GM21390 (cell line): ENCODE data around the gene LRRC10B.

Experiments used
- ATAC-seq: cut with Tn5 transposase; IDR thresholded peaks from one replicate; pipeline ENCODE4 v1.9.1; 2021; ENCODE audit not compliant: unreplicated experiment

The LRRC10B gene

DNA sequence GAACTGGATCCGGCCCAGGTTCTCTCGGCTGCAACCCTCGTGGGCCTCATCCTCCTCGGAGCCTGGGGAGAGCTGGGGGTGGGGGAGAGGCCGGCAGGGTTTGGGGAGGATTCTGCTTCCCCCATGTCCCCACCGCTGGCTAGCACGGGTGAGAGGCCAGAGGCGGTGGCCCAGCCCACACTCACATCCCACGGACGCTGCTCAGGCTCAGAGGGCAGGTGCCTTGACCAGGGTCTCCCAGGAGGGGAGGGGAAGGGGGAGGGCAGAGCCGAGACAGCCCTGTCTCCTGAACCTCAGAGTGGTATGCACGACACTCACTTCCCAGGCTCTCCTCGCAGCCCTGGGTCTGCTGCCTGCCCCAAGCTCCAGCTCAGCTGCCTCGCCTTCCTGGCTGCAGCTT, 19.6 kb downstream of the LRRC10B start:
- no peak for ATAC-seq

DNA sequence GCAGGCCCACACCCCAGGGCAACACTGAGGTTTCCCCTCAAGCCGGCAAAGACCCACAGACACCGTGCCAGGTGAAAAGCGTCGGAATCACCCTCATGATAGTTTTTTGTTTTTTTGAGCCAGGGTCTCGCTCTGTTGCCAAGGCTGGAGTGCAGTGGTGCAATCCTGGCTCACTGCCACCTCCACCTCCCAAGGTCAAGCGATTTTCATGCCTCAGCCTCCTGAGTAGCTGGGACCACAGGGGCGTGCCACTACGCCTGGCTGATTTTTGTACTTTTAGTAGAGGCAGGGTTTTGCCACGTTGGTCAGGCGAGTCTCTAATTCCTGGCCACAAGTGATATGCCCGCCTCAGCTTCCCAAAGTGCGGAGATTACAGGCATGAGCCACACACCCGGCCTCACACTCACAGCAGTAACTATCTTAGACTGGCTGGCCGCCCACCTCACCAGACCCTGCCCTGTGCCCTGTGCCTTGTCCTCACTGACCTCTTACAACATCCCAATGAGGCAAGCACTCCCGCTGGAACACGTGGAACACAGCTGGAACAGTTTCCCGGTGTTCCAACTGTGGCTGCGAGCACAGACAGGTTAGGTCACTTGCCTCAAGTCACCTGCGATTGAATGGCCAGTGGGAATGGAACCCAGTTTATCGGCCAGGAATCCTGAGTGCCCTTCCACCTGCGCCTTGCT, 21.1 kb downstream of the LRRC10B start:
- ATAC-seq, result no peak

DNA sequence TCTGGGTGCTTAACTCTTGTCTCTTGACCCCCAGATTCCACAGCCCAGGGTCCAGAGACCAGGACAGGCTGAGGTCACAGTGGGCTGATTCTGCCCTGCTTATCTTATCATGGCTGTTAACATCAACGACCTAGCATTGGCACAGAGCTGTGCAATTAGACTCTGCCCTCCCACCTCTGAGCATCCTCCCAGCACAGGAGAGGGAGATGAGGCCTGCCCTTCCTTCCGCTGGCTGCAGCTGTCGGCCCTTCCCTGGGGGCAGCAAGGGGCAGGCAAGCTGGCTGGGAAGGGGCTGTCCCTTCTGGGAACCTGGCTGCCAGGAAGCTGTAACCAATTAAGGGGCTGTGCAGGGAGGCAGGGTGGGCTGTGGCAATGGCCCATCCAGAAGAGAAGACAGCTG, 22.5 kb downstream of the LRRC10B start:
- ATAC-seq, result no peak

DNA sequence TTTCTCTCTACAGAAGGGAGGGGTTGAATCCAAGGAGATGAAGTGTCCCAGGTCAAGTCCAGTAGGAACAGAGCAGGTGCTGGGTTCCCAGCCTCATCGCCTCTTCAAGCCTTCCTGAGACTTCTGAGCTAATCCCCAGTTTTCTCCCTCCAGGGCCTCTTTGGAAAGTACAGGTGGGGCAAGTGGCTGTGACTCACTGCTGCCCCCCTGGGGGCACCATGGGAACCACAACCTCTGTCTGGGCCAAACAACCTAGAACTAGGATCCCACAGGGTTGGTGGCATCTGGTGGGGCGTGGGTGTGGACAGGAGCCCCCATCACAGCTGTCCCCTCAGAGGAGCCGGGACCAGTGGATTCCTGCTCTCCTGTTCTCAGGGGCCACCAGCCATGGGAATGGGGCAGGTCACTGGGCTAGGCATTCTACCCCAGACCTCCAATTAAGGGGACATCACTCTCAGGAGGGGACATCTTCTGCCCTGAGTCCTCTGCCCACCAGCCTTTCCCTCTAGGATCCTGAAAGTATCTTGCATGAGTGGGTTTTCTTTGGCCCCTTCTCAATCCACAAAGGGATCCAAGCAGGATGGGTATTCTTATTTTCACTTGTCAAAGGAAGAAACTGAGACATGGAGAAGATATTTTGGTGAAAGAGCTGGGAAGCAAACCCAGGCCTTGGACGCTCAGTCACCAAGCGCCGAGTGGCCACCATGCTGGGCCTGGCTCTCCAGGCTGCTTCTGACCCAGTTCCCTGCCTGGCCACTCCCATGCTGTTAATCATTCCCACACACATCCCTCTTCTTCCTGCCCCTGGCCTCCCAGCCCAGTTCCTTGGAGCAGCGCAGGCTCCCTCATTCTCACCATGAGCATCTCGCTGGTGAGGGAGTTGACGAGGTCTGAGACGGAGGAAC, 23.8 kb downstream of the LRRC10B start:
- ATAC-seq, result peak; percentile 48

DNA sequence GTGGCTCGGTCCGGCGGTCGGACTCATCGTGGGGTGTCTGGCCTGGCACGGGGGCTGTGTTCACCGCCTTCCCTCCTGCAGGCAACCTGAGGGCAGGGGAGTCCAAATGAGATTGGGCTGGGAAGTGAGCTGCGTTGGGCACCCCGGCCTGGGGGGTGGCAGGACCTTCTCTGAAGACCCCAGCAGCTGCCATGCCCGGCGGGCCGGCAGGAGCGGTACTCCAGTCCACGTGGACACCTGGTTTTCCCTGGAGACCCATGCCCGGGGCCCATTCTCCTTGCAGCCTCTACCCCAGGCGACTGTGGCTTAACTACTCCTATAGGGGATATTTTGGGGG, 24.5 kb downstream of the LRRC10B start:
- no peak for ATAC-seq

DNA sequence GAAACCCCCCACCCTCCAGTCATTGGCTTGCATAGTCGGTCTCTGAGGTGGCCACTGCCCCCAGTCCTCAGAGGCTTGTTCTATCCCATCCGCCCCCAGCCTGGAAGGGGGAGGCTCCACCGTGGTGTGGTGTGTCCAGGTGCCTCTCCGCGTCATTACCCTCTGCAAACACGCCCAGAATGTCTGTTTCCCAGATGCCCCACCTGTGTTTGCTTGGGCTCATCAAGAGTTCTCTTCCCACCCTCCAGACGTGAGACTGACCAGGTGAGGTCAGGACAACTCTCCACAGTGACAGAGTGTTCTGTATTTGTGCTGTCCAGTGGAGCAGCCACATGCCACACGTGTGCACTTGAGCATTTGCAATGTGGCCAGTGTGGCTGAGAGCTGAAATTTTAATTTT, 24.9 kb downstream of the LRRC10B start:
- no peak for ATAC-seq

DNA sequence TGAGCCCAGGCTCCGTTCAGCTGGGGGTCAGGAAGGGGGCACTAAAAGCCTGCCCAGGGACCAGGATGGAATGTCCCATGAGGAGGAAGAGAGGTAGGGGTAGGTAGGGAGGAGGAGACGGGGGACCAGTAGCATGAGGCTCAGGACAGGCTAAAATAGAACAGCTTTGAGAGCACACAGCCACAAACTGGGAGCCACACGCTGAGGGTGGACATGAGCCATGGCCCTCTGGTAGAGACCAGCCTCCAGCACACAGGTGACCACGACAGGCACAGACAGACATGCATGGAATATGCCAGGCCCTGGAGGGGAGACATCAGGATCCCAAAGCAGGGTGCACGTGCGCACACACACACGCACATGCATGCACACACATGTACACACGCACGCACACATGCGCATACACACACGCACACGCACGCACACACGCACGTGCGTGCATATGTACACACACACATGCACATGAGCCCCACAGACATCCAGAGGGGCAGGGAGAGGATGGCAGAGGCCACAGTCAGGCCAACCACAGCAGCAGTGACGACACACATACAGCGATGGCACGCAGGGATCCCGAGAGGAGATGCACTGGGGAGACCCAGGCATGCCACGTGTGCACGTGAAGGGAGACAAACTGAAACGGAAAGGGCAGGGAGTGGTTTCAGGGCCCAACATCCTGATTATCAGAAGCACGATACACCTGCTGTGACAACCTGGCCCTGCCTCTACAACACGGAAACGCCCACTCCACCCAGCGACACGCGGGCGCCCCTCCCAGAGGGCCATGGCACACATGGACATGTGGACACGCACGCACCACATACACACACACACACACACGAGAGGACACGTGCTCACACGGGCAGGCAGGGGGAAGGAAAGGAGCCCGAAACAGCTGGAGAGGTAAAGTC, 25.7 kb downstream of the LRRC10B start:
- no peak for ATAC-seq

DNA sequence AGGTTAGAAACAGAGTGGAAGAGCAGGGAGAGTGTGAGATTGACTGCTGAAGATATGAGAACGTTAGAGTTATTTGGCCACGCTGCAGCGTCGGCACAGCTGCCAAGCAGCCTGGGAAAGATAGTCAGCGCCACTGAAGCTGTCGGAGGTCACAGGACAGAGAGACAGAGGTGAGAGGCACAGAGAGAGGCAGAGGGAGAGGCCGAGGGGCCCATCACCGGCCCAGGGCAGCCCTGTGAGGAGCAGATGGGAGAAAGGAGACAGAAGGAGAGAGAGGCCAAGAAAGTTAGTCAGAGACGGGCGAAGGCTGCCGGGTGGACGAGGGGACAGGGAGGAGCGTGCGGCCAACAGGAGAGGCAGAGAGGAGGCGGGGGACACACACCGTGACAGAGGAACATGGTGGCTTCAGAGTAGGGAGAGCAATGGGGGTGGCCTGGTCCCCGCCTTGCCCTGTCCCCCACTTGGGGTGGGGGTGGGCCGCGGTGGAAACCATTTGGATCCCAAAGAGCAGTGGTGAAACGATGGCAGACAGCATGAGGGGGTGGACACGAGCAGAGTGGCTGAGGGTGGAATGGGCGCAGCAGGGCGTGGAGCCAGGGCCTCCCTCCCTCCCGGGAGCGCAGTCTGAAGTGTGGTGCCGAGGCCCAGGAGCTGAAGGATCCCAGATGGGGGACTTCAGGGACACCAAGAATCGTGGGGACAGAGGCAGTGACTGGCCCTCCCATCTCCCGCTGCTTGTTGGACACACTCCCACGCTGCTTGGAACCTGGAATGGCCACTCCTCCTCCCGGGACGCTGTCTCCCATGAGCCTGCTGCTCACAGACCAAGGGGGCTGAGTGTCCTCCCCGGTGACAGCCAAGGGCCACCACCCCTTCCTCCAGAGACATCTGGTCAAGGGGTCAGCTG, 26.6 kb downstream of the LRRC10B start:
- no peak for ATAC-seq

DNA sequence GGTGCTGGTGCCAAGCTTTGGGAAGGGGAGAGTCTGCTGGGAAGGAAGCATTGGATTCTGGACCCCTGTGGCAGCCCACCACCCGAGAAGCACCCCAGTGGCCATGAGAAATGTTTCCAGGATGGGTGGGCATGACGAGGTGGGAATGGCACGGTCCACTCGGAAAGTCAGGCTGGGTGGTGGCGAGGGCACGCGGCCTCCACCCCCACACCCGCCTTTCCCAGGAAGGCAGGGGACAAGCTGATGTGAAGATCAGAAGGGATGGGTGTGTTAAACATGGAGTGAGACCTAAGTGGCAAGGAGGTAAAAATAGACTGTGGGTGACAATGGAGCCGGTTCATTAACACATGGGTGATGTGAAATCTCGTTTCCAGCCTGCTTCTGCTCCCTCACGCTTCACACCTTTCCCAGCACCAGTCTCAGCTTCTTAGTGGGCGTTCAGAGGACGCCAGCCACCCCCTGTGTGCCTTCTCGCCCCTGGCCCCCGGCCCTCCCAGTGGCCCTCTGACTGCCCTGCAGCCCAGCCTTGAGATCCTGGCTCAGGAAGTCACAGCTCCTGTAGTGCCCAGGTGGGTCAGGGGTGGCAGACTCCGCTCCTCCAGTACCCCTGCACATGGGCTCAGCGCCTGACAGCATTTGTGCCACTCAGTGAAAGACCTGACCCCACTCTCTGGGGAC, 27.6 kb downstream of the LRRC10B start:
- ATAC-seq, result no peak

DNA sequence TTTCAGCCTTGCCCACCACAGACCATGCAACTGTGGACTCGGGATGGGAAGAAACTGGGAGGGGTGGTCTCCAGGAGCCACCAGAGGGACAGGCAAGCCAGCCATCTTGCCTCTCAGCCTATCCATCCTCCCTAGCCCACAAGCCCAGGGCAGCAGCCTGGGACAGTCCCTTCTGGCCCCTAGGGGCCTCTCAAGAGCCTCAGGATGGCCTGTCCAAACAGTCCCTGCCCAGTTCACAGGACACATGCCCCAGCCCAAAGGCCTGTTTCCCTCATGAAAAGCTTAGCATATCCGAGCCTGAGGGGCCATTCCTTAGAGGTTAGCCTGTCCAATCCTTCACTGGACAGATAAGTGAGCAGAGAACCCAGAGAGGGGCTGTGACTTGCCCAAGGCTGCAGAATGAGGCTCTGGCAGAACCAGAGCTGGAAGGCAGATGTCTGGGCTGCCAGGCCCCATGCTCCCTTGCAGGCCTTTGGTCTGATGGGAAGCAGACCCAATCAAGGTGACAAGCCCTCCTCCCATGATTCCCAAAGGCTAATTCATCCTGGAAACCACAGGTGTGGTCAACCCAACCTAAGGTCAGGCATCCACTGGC, 28.2 kb downstream of the LRRC10B start:
- no peak for ATAC-seq

DNA sequence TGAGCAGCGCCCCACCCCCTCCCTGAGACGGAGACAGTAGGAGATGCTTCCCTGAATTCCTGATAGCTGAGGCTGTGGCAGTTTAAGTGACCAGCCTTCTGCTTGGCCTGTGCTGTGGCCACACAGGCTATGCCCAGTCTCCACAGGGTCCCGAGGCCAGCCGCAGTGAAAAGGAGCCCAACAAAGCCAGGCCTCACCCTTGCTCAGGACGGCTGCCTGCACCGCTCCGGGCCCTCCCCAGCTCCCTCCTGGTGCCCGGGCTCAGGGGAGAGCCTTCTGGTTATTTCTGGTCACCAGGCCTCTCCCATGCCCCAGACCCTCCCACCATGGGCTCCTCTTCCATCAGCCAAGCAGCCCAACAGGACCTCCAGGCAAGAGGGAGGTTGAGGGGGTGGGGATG, 28.8 kb downstream of the LRRC10B start:
- no peak for ATAC-seq

DNA sequence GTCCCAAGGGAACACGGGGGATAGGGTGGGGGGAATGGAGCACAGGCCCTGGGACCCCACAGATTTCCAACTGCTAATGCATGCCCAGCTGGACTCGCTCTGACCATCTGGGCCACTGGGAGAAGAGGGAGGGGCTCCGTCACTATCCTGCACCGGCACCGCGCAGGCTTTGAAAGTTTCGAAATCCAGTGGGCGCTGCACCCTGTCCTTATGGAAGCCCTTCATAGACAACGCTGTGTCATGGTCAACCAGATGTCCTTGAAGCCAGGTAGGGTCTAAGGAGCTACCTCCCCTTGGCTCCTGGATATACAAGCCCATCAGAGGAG, 30.1 kb downstream of the LRRC10B start:
- no peak for ATAC-seq

DNA sequence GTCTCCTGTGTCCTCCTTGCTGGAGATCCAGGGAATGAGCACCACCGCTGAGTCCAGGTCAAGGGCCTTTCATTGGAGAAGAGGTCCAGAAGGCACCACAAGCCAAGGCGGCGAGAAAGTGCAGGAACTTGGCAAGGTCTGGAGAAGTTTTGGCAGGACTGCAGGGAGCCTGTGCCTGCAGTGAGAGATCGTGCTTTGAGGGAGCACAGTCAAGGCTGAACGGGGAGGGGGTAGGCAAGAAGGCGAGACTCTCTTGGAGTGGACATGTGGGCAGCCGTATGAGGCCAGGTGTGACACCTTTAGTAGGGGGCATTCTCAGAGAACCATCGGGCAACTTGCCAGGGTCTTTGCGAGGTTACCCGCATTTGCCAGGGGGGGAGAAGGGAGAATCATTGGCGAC, 30.5 kb downstream of the LRRC10B start:
- no peak for ATAC-seq

DNA sequence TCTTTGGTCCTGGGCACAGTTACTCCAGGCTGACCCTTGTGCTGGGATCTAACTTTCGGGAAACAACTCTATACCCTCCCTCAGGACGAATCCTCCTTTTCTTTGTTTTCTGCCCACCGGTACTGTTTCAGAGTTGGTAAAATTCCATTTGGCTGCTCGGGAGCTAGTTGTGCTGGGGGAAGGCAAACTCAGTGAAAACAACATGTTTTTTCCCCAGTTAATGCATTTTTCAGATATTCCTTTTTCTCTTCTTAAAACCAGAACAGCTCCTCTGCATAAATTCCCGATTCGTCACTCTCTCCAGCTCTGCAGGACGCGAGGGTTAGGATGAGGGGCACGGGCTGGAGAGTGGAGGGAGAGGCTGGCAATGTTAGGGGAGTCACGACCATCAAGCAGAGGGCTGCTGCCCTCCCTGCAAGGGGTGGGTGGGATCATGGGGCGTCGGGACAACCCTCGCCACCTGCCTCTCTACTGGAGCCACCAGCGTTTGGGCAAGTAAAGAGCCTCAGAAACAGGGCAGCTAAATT, 31.3 kb downstream of the LRRC10B start:
- no peak for ATAC-seq

DNA sequence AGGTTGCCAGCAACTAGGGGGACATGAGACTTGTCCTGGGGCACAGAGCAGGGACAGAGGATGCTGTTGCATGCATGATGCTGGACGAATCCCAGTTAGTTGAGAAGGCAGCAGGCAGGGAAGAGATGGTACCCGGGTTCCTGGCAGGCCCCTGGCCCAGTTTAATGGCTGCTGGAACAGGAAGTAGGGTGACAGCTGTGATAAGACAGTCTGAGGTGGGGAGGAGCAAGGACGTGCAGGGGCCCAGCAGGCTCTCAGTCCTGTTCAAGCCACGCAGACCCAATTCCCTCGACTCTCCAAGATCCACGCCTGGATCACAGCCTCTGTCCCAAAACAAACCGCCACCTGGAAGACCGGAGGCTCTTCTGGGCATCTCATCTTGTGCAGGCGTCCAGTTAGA, 32.0 kb downstream of the LRRC10B start:
- no peak for ATAC-seq

DNA sequence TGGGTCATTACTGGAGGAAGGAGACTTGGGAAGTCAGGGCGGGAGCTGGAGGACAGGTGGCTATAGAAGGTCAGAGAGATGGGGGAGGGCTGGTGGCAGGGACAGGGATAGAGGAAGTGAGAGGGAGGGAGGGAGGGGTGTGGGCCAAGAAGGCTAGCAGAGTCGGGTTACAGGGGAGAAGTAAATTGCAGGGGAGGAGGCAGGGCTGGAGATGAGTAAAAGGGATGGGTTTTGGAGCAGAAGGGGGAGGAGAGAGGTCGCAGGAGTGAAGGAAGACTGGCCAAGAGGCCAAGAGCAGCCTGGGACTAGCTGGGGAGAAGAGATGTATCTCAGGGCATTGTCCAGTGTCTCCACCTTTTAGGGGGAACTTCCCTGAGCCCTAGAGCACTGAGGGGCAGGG, 33.0 kb downstream of the LRRC10B start:
- ATAC-seq, result no peak

DNA sequence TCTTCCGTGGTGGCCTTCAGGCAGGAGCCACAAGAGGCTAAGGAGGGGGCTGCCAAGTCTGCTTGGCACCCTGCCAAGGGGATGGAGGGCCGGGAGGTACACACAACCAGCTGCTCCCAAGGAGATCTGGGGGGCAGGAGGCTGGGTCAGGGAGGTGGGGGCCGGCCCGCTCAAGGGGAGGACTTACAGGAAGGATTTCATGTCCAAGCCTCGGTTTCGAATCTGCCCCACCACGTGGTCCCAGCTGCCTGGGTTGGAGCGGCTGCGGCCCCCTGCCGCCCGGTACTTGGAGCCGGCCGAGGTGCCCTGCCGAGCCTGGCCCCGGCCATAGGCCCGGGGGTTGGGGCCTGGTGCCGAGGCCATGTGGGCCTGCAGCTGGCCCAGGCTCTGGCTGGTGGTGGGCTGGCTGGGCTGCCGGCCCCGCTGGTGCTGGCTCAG, 33.5 kb downstream of the LRRC10B start:
- no peak for ATAC-seq

DNA sequence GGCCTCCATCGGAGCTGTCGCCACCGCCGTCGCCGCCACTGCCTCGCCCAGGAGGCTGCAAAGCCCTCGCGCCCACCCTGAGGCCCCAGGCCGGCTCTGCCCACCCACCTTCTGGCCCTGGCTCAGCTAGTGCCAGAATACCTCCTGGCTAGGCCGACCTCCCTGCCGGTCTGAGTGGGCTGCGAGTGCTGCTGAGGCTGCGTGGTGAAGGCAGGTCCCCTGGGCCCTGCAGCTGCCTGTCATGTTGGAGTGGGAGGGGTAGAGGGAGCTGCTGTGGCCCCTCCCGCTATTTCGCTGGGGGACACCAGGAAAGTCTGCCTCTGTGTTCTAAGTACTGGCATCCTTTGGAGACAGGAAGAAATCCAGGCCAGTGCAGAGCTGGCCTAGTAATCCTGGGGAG, 34.2 kb downstream of the LRRC10B start:
- no peak for ATAC-seq

DNA sequence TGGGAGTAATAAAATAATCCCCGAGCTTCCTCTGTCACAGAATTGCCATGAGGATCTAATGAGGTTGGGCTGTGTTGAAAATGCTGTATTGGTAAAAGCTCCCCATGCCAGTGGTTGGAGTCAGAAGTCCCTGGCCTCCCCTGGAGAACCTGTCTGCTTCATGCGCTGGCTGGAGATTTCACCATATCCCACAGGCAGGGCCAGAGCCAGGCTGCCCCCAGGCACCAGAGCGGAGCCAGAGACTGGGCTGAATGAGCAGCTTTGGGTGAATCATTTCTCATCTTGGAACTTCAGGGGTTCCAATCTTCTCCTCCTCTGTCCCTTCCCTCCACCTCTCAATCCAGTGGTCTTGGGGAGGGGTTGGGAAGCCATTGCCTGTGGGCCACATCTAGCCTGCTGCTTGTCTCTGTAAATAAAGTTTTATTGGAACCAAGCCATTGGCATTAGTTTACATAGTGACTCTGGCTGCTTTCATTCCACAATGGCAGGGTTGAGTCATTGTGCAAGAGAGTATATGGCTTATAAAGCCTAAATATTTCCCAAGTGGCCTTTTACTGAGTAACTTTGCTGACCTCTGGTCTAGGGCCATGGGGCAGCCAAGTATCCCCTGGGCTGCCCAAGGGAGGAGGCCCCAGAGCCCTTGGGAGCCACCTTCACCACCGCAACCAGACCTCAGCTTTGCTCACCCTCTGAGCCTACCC, 35.2 kb downstream of the LRRC10B start:
- no peak for ATAC-seq
